Hematopoietic multipotent progenitor cell treated with erythropoietin and hydrocortisone succinate and interleukin-3 and kit ligand, for 8 days (in vitro differentiated cells): ENCODE results near the gene USP13.
"Not testable (repeated sequence)": the region's sequence is repeated elsewhere in the genome, so short reads cannot be mapped to it uniquely, and the experiment has no call there.

Experiments used
- DNase-seq: peaks from one replicate; pipeline ENCODE4 v3.0.0-alpha.2; 2015

The USP13 gene

DNA sequence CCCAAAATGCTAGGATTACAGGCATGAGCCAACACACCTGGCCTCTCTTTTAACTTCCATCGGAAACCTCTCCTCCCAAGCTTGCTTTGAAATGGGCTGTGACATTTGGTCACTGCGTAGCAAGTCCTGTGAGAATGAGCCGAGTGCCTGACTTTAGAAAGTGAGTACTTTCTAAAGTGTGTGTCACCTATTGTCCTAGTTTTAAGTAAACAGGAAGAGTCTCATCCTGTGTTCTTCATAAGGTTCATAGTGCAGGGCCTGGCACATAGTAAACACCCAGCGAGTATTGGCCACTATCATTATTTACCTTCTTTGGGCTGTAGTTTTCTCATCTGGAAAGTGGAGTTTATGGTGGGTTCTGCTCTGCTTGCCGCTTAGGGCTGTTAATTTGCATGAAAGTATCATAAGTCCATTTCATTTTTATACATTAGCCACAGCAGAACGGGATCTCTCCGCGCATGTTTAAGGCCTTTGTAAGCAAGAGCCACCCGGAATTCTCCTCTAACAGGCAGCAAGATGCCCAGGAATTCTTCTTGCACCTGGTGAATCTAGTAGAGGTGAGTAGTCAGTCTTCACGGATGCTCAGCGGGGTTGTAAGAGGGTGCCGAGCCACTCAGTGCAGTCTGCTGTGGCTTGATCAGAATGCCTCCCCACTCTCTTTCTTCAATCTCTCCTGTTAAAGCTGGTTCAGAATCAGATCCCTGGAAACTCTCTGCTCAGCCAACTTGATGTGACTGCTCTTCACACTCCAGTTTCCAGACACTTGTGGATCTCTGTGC, 87.2 kb downstream of the USP13 start:
- DNase-seq = no peak

DNA sequence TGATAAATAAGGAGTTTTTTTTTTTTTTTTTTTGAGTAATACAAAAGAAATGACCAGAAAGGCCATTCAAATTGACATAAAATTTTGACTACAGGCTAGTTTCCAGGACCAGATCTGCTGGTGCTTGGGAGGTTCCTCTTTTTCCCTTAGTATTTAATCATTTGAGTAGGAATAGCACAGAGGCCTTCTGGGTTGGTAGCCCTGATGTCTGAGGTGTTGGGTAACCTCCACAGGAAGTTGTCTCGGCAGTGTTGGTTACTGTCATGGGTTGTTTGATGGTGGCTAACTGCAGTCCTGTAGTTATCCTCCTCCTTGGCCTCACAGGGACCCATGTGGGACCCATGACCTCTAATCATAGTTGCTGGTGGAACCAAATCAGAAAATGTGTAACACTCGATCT, 91.1 kb downstream of the USP13 start:
- no peak for DNase-seq

DNA sequence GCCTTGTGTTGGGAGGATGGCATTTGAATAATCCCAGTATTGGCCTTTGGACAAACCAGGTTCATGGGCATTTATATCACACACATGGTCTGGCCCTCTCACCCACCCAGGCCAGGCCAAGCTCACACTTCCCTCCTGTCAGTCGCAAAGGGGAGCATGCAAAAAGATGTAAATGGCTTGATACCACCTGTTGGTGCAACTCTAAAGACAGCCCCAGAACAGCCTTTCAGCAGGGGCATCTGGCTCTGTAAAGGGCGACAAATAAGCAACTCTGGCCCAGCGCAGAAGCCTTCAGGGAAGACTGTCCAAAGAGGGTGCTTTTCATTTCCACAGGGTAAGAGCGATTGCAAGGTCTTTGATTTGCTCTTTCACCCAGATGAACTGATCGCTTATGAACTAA, 91.8 kb downstream of the USP13 start:
- no peak for DNase-seq

DNA sequence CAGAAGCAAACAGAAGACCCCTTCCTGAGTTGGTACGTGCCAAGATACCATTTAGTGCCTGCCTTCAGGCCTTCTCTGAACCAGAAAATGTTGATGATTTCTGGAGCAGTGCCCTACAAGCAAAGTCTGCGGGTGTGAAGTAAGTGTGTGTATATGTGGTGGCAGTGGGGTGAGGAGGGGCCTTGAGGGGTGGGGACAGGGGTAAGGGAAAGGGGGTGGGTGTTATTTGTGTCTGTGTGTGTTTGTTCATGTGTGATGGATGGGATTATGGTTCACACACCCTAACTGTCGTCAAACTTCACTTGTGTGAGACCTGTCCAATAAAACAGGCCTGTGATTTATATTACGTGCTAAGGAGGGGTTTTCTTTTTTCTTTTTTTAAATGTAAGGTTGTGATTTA, 92.2 kb downstream of the USP13 start:
- no peak for DNase-seq

DNA sequence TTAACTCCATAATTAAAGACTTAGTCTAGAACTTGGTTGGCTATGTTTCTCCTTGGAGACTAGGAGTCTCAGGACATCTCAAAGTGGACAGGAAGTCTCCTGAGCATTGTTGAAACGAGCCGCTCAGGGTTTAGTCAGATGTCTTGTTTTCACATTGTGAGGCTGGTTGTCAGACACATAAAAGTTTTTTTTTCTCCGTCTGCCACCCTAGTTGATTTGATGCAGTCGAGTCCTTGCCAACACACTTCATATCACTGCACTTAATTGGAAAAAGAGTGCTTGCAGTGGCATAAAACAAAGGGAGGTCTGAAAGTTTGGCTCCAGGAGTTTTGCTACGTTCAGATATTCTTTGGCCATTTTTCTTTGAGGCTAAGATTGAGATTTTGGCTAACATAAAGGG, 92.9 kb downstream of the USP13 start:
- no peak for DNase-seq

DNA sequence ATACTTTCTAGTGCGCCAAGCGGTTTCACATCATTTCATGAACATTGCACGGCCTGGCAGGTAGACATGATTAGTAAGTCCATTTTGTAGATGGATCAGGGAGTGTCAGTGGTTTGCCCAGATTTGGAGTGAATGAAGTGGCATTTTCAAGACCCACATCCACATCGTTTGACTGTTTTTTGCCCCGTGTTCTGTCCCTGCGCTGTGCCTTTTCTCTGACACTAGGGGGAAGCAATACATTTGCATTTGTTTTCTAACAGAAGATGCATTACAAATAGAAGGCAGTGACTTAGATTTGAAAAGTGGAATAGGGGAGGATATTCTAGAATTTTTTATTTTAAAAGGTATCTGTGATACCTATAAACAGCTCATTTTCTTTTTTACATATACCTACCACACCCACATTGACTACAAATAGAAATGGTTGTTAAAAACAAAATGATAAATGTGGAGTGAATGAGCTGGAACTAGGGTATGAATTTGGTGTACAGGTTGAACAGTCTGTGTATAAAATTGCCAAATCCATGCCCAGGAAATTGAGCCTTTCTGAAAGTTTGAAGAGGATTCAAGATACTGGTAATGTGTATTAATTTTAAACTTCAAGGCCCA, 98.0 kb downstream of the USP13 start:
- peak; percentile 31 for DNase-seq

DNA sequence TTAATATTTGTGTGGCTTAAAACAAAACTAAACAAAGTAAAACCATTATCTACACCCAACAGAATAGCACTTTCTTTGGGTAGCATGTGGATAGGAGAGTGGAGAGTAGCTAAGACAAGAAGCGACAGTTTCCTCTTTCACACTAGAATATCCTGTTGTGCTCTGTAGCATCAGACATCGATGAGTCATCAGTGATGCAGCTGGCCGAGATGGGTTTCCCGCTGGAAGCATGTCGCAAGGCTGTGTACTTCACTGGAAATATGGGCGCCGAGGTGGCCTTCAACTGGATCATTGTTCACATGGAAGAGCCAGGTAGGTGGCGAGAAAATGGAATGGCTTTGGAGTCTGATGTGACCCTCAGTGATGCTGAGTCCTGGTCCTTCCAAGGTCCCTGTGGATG, 108.1 kb downstream of the USP13 start:
- DNase-seq = no peak

DNA sequence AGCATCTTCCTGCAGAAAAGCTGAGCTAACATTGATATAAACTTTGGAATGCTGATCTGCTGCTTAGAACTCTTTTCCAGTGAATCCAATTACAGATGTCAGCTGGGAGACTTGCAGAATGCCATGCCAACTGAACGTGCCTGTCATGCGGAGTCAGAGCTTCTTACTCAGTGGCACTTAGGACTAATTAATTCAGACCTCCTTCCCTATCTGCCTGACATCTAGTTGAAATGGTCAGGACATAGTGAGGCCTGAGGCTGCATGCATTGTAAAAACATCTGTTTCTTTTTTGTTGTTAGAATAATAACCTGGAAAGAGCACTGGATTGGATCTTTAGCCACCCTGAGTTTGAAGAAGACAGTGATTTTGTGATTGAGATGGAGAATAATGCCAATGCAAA, 112.6 kb downstream of the USP13 start:
- DNase-seq = no peak

DNA sequence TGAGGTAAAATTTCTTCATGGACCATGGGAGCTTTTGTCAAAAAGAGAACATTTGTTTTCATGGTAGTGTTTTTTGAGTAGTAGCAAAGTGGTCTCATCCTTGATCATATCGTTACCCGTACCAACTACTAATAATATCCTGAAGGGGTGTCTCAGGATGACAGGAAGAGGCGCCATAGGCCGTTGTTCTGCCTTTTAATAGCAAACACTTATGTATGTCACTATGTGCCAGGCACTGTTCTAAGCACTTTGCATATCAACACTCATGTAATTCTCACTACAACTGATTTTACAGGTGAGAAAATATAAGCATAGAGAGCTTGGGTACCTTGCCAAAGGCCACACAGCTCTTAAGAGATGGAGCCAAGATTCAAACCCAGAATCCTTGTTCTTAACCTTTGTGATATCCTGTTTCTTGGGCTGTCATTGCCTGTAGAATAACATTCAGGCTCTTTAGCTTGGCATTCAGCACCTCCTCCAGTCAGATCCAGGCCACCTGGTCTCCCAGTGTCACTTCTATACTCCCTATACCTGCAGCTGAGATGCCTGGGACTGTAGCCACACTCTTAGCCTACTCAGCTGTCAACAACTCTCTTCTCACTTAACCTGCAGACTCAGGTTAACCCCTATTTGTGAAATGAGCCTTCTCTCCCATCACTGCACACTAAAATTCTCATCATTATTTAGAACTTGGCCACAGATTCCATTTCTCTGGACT, 113.7 kb downstream of the USP13 start:
- DNase-seq = no peak

DNA sequence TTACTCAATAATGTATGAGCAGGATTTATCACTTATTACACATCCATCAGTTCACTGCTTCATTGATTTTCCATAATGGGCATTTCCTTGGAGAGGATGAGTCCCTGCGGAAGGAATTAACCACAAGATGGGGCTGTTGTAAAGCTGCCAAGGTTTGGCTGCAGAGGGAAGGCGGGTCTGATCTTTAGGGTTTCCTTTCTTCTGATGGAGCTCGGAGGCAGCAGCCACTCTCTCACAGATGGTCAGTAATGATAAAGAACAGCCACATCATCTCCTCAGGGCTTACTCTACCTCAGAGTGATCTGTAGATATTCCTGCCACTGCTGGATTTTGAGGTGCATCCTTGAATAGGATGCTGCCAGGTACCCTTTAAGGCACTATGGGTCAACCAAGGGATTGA, 115.2 kb downstream of the USP13 start:
- DNase-seq = peak; percentile 64

DNA sequence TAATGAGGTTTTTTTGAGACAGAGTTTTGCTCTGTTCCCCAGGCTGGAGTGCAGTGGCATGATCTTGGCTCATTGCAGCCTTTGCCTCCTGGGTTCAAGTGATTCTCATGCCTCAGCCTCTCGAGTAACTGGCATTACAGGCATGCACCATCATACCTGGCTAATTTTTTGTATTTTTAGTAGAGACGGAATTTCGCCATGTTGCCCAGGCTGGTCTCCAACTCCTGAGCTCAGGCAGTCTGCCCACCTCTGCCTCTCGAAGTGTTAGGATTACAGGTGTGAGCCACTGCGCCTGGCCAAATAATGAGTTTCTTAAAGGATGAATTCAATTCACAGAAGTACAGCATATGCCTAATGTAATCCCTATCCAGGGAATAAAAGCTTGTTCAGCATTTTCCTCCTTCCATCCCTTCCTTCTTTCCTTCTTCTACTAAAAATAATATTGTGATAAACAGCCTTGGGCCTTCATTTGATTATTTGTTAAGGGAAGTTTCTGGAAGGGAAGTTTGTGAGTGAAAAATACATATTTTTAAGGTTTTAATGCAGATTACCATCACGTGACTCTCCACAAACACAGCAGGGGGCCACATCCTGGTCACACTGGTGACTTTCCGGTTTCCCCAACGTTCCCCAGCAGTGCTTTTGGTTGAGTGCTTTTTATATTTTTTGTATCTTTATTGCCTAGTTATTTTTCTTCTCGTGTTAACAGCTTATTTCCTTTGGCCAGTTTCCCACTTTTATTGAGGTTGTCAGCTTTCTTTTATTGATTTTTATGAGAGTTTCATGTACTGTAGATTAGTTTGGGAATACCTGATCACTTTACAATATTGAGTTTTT, 116.8 kb downstream of the USP13 start:
- no peak for DNase-seq

DNA sequence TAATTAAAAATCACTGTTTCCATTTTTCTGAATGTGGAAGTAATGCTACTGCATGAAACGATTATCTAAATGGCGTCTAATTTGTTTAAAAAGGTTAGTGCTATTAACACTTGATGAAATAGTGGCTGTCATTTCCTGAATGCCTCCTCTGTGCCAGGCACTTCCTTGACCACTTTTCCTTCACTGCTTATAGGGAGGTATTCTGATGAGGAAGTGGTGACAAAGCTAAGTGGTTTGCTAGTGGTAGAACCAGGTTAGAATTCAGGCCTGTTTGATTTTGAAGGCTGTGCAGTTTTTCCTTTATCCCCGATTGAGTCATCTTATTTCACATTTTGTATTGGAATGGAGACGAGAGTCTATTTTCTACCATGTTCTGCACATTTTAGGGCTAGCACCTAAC, 119.0 kb downstream of the USP13 start:
- DNase-seq = no peak

DNA sequence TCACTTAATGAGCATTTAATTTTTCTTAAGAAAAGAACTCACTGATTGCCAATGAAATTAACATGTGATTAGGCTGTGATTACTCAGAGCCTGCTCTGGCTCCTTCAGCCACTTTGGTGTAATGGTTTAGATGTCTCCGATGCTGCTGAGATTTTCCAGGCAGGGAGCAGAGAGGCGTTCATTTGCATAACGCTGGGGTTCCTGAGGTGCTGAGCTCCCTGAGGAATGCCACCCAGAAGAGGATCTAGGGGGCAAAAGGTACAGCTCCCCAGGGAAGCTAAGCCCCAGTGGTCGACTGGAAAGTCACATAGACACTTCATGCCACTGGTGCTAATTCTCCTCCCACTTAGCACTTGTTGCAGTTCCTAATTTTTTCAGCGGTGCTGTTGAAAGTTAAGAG, 119.5 kb downstream of the USP13 start:
- no peak for DNase-seq

DNA sequence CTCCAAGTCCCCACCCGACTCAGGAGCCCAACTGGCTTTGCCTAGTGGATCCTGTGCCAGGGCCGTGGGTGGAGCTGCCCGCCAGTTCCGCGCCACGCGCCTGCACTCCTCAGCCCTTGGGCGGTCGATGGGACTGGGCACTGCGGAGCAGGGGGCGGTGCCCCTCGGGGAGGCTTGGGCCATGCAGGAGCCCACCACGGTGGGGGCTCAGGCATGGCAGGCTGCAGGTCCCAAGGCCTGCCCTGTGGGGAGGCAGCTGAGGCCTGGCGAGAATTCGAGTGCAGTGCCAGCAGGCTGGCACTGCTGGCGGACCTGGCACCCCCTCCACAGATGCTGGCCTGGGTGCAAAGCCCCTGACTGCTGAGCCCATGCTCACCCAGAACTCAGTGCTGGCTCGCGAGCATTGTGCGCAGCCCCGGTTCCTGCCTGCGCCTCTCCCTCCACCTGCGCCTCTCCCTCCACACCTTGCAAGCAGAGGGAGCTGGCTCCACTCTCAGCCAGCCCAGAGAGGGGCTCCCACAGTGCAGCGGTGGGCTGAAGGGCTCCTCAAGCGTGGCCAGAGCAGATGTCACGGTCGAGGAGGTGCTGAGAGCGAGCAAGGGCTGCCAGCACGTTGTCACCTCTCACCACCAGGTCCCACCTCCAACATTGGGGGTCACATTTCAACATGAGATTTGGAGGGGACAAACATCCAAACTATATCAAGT, 122.7 kb downstream of the USP13 start:
- no peak for DNase-seq

DNA sequence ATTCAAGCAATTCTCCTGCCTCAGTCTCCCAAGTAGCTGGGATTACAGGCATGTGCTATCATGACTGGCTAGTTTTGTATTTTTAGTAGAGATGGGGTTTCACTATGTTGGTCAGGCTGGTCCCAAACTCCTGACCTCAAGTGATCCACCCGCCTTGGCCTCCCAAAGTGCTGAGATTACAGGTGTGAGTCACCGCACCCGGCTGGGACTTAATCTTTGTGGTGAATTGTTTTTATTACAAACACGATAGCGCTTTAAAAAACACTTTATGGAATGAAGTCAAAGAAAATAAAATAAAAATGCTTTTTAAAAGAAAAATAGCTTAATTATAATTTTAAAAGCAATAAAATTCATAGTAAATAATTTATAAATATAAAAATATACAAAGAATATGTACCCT, 130.0 kb downstream of the USP13 start:
- DNase-seq = not testable (repeated sequence)

DNA sequence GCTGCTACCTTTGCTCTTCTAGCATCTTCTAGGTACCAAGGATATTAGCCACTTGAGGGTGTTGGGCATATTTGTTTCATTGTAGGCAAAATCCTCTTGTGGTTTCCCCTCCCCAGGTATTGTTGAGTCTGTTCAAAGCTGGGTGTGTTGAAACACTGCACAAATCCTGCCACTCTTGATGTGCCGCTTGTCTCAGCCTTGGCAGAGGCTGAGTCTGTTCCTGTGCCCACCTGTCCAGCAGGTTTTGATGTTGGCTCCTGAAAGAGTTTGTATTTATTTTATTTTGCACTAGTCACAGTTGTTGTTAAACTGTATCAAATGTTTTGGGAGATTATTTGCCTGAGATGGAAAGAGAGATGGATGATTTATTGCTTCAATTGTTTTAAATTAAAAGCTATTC, 136.2 kb downstream of the USP13 start:
- no peak for DNase-seq

DNA sequence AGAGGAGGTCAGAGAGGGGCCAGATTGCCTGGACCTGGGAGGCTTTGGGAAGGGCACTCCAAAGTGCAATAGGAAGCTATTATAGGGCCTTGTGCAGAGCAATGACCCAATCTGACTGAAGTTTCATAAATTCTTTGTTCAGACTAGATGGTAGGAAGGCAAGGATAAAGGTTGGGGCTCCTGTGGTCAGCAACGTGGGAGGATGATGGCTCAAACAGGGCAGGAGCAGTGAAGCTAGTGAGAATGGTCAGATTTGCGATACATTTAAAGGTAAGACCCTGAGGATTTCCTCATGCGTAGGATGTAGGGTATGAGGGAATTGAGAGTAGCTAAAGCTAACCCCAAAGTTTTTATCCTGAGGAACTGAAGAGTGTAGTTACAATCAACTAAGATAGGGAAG, 139.0 kb downstream of the USP13 start:
- DNase-seq = no peak

DNA sequence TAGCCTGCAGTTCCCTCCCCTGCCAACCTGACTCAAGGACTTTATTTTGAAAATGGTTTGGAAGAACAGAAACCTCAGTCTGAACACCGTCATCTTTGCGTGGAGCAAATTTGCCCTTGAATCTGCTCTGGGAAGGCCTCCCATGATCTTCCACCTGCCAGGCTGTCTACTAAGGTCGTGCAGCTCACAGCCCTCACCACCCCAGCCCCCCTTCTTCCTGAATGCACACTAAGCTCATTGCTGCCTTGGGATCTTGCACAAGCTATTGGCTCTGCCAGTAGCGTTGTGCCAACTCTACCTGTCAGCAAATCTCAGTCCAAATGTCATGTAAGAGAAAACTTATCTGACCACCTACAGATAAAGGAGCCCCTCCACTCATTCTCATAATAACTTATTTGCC, 141.5 kb downstream of the USP13 start:
- DNase-seq = no peak

DNA sequence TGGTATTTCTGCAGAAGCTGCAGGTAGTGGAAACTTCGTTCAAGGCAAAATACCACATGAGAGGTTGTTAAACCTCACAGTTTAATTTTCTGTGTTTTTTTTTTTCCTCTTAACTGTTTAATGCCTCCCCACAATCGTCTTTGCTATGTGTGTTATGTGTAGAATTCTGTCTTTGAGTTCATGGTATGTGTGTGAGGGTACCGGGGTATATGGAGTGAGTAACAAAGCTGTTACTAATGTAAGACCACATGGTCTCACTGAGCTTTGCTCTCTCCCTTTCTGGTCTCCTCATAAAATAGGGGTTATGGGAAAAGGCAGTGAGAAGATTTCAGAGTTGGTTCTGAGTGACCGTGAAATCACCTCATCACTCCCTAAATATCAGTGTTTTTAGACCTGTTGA, 143.6 kb downstream of the USP13 start:
- no peak for DNase-seq

DNA sequence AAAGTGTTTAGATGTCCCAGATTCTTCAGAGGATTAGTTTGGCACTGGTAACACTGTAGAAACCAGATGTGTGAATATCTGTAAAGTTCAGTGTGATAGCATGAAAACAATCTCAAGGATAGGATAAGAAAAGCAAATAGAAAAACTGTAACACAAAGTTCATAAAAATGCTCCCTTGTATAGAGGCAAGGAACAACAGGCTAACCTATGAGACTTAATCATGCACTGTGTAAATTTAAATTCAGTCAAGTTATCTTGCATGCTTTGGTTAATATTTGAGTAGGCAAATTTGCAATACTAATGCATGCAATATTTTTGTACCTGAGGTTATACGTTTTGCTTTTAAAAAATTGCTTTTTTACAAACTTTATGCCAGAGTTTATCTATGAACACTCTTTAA, 144.4 kb downstream of the USP13 start:
- DNase-seq = no peak

DNA sequence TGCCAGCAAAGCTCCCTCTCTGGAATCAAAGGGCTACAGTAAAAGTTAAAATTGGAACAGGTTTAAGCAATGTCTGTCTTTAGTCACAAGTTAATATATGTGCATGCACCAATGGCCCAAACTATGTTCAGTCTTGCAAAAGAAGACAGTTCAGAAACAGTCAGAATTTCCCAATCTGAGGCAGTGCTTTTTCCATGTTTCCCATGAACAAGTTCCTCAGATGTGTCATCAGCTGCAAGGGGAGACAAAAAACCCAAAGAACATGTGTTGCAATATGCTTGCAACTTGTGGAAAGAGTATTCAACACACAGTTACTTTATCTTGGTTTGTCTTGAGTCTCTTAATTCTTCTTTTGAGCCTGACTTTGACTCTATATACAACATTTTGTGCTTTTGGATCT, 148.4 kb downstream of the USP13 start:
- no peak for DNase-seq

DNA sequence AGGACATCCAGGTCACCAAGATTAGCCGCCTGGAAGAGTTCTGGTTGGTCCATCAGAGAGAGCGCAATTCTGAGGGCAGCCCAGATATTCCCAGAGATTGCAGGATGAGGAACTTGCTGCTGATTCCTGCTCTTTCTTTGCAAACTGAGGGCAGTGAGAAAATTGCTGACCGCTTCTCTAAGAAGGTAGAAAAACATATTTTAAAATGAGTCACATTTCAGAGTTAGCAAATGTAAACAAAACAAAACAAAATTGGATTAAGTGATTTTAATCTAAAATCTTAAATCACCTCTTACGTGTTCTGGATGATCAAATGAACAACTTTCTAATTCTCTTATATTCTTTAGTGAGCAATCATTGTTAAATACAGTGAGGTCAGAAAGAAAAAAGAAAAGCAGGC, 149.0 kb downstream of the USP13 start:
- DNase-seq = no peak

DNA sequence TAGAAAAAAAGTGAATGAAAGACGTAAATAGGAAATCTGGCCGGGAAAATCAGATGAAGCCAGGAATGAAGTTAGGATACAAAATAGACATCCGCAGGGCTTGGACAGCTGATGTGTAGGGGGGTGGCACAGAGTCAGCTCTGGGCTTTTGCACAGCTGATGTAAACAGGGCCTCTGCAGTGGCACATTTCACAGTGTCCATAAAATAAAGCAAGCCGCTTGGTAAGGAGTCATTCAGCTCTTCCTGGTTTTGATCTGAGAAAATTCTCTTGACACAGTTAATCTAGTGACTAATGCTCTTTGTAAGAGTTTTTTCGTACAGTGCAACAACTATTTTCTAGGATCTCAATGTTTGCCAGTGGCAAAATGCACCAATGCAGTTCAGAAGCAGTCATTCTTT, 153.3 kb downstream of the USP13 start:
- no peak for DNase-seq
